ENCODE measurements around the gene NRXN3.

Gene NRXN3

DNA sequence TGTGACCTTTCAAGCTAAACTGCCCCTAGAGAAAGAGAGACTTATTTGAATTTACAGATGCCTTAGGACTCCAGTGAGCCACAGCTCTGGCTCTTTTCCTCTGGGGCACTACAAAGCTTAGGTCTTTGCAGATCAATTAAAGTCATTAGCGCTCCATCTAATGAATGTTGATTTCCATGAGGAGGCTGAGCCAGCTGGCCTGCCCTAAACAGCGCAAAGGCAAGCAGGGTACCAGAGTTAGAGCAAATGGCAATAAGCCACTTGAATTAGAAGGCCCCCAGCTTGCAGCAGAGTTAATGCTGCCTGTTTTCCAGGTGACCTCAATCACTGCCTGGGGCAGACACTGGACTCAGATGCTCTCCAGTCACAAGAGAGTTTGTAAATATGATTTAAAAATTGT is 1345.8 kb downstream of the NRXN3 start:
- DNase-seq, result no peak

DNA sequence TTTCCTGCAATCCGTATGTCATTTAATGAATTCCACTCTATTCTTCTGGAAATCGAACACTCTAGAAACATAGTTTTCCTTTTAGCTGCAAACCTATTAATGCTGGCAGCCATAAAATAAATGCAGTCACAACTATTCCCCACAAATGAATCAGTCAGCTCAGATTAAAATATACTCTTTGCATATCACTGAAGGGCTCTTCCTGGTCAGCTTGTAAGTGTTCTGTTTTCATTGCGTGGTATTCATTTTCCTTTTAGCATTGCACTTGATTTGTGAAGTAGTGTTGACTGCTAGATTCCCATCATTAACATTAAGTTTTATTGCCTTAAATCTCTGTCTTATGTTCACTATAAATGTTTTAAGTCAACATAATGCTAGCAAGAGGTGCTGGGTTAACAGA is 1355.2 kb downstream of the NRXN3 start:
- no peak for DNase-seq

DNA sequence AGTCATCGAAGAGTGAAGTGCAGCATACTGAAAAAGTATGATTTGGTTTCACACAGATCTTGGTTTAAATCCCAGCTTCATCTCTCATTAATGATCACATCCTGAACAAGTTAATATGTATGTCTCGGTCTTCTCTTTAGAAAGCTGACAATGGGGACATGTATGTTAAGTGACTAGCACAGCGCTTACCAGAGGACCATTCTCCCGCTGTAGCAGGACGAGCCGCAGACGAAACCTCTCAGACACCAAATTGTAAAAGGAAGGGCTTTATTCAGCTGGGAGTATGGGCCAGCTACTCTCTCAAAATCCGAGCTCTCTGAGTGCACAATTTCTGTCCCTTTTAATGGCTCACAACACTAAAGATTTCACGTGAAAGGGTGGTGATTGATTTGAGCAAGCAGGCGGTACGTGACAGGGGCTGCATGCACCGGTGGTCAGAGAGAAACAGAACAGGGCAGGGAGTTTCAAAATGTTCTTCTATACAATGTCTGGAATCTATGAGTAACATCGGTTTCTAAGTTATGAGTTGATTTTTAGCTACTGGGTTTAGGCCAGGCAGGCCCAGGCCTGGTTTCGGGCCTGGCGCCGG is 1358.7 kb downstream of the NRXN3 start:
- DNase-seq, result no peak

DNA sequence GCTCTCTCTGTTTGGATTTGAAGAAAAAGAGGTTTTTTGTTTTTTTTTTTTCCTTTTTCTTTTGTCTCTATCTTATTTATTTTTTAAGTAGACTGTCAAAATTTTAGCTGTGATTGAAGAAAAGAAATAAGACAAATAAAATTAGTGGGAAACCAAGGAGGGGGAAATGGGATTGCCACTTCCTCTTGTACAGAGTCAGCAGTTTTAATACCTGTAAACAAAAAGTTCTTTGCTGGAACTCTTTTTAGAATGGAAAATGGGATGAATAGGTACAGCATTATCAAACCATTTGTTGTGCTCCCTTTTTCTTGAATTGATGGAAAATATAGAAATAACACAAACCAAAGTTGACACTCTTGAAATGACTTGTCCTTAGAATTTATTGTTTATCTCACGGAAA is 1360.4 kb downstream of the NRXN3 start:
- DNase-seq, result no peak

DNA sequence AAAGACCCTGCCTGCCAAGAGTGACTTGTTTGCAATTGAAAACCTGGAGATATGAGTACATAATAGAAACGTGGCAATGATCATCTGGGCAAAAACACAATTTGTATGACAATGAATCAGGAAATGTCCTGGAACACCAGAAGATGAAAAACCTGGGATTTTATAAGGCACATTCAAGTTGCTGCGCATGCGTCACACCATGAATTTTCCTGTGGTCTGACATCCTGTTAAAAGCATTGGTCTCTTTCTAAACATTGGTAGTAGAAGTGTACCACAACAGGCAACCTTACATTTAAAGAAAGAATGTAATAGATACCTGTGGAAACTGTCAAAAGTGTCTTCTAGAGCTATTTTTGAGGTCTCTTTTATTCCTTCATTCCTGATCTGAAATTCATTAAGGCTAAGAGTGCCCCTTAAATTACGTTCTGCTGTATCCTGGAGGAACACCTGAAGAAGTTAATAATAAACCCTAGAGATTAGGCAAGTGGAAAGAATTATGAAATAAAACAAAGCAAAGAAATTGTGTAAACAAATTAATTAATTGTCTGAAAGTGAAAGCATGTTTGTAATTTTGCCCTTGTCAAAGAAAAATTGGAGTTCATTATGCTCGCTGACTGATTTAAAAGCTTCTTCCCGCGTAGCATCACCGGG is 1364.7 kb downstream of the NRXN3 start:
- no peak for DNase-seq

DNA sequence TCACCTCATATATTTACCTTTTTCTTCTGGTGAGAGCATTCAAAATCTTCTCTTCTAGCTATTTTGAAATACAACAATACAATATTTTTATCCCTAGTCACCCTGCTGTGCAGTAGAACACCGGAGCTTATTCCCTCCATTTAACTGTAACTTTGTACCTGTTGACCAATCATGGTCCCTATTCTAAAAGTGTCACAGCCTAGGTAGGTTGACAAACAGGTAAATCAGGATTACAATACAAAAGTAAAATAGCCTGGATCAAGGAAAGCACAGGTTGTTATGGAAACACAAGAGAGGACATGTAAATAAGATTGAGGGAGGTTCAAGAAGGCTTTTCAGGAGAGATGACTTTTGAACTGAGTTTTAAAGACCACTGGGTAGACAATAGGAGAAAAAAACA is 1370.2 kb downstream of the NRXN3 start:
- DNase-seq, result no peak

DNA sequence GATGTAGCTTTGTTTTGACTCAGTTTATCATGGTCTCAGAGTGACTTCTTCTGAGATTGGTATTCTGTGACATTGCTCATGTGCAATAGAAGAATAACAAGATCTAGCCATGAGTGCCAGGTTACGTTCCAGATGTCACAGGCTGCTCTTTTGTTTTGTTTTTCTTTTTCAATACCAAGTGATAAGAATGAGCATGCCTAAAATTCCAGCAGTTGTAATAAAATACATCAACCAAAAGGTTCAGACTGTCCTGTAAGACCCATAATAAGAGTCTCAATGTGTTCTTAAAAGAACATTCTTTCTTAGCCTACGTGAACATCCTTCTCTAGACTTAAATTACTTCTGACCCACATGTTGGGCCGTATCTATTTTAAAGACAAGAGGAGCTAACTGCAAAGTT is 1371.9 kb downstream of the NRXN3 start:
- DNase-seq, result no peak

DNA sequence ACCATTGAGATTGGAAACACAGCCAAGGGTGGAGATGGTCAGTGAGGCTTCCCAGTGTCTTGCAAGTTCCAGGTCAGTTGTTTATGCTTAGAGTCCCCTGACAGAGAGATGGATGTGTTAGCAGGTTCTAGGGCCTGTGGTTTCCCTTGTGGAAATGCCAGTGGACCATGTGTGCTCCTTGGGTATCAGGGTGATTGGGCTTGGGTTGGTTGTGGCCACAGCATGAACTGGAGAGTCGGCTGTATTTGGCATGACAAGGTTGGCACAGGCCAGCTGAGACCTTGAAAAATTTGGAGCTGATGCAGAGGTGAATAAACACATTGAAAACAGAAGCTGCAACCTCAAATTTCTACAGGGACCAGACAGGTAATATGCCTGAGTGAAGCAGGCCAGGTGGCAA is 1373.2 kb downstream of the NRXN3 start:
- DNase-seq, result no peak

DNA sequence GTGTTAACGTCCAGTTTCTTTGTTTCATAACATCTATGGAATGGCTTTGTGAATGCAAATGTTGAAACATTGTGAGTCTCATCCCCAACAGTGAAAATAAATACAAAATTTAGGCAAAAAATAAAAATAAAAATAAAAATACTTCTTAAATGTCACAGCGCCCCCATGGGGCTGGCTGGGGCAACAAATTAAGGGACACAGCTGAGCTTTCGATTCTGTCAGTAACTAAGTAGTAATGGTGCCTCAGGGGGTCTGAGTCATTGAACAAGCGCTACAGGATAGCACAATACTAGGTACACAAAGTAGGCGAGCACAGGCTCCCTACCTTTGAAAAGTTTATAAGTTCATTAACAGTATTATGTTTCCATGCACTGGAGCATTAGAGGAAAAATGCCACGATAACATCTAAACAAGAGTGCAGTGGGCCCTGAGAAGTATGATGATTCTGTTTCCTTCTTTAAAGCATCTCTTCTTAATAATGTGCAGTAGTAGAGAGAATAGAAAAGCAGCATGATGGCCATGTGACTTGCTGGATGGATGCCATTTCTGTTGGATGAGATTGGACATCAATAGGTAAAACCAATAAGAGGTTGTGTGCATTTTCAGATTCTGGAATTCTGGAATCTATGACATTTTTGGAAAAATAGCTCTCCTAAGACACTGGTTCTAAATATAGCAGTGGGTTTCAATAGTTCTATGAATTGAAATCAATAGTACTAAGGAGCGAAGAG is 1374.0 kb downstream of the NRXN3 start:
- no peak for DNase-seq

DNA sequence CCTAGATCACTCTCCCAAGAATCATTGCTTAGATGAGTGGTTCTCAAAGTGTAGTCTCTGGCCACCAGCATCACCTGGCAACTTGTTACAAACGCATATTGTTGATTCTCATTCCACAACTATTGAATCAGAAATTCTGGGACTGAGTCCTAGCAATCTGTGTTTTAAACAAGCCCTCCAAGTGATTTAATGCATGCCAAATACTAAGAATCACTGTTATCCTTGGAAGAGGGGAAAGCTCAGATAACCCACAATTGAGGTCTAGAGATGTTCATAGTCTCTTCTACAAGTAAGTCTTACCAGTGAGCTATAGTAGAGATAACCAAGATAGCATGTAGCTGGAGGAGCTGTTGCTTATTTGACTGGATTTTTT is 1374.5 kb downstream of the NRXN3 start:
- DNase-seq, result no peak

DNA sequence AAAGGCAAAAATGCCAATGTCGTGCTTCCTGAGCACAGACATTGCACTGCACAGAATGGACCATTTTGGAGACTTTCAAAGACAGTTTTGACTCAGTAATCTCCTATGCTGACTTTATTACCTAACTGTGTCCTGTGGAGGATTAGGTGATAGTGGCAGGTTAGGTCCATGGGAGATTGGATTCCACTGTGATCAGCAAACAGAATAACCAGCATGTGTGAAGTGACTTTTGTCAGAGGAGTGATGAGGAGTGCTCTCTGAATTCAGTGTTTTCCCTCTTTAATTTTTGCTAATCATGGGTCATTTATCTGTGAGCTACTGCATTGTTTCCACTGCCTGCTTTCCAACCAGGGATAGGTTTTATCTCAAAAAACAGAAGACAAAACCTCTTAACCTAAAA is 1378.7 kb downstream of the NRXN3 start:
- no peak for DNase-seq

DNA sequence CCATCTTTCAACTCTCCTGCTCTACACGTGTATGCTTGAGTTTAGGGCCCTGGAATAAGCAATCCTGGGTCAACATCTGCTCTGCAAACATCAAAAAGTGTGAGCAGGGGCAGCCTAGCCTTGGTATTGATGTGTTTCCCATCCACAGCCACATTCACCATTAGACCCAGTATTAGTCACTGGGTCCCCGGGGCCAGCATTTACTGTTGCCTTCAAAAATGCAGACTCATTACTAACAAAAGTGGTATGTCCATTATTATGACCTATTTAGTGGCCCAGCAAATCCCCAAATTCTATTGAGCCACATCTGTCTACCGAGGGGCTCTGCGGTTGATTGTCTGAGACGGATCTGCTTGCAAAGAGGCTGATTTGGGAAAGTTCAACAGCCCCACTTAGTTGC is 1379.3 kb downstream of the NRXN3 start:
- DNase-seq, result no peak

DNA sequence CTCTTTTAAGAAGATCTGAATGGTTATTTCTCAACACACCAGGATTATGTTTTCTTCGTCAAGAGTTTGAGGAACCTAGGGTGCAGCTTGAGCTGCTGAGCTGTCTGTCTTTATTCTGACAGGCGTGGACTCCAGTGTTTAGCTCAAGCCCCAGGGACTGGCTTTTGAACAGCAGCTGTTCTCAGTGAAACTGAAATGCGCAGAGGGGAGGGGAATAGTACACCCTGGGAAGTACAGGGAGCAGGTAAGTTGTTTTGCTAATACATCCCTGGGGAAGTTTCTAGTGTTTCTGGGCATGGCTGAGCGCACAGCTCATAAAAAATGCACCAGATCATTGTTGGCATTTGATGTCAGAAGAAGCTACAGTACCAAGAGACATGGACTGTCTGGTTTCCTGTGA is 1381.3 kb downstream of the NRXN3 start:
- DNase-seq, result no peak

DNA sequence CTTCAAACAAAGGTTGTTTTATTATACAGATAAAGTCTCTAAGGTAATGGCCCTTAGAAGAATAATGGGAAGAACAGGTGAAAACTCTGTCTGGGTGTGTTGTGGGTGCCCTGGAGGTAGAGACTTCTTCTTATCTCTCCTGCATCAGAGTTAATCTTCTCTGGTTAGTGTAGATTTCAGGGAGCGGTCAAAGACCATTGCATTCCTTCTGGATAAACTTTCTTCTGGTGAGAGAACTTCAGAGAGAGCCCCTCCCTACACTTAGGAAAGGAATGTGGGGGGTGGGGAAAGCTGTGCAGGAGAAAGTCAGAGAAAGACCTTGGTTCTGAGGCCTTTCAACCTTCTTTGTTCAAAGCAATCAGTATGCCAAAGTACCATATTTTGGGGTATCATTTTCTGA is 1382.6 kb downstream of the NRXN3 start:
- no peak for DNase-seq

DNA sequence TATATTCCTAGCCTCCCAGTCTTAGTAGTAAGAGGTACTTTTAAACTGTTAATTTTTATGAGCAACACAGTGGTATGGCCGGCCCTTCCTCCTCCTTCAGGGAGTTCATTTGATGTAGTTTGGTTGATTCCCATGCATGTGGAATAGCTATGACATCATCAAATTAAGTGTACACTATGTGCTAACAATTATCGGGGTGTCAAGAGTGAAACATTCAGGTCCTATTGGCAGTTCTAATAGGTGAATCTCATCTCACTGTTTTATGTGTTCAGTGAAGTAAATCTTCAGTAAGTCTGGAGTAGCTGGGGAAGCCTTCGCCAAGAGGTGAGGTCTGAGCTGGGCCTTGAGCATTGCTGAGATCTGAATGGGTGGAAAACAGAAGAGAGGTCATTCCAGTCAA is 1384.6 kb downstream of the NRXN3 start:
- DNase-seq, result no peak

DNA sequence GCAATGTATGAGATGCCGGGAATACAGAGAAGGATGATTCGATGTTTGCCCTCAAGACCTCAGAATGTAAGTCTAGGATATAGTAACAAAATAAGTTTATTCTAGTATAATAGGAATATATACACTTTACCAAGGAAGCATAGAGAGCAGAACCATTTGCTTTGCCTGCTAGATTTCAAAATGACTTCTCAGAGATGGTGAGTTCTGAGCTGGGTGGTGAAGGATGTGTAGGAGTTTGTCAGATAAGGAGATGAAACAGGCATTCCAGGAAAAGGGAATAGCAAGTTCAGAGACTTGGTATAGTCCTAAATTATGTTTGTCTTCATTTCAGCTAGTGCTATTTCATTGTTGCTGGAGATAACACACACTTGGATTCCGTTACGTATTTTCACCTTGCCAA is 1385.3 kb downstream of the NRXN3 start:
- DNase-seq, result no peak

DNA sequence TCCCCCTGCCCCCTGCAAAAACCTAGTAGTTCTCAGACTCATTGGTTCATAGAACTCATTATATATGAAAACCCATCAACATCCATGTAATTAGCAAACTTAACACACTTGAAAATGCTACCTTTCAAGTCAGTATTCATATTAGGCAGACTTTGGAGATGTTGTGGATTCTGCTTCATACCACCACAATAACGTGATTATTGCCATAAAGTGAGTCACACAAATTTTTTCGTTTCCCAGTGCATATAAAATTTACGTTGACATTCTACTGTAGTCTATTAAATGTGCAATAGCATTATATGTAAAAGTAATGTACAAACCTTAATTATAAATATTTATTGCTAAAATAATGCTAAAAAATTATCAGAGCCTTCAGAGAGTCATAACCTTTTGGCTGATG is 1387.1 kb downstream of the NRXN3 start:
- DNase-seq, result no peak

DNA sequence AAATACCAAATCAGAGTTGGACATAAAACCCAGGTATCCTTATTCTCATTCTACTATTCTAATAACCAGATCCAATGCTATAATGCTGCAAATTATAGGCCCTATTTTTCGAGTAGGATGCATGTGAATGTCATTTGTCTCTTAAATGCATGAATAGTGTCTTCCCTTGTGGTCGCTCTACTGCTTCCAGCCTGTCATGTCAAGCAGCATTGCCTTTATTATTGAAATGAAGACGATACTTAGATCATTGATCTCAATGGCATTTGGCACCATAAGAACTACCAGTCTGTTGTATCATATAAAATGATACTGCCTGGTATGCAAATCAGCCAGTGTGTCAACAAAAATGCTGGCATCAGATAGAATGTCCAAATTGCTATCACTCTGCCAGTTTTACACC is 1392.0 kb downstream of the NRXN3 start:
- DNase-seq, result no peak

DNA sequence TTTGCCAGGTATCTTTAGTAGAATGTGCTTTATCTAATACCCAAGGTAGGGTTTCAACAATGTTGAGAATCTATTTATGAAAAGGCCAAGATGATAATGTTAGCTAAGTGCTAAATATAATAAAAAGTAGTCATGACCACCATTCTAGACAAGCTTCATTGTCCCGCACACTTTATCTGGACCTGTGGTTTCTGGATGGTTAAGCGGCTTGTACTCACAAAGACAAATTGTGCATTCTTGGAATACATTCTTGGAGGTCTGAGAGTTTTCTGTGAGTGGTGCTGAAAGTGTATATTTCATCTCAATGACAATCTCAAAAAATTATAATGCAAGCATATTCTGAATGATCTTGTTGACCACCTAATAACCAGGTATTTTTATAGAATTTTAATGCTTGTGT is 1394.2 kb downstream of the NRXN3 start:
- DNase-seq, result no peak

DNA sequence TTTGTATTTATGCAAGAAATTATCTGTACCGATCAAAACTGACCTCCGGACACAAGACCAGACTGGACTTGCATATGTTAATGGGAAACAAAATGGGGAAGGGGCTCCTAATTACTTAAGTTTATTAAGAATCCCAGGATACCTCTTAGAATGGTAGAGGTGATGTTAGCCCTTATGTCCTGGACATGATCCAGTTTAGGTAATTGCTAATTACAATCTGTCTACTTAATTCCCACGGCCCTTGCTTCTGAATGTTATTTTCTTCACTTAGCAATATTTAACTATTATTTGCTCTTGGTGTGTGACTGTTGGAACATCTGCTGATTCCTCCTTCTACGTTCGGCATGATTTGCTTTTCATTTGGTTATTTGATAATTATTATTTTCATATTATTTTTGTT is 1397.1 kb downstream of the NRXN3 start:
- no peak for DNase-seq

DNA sequence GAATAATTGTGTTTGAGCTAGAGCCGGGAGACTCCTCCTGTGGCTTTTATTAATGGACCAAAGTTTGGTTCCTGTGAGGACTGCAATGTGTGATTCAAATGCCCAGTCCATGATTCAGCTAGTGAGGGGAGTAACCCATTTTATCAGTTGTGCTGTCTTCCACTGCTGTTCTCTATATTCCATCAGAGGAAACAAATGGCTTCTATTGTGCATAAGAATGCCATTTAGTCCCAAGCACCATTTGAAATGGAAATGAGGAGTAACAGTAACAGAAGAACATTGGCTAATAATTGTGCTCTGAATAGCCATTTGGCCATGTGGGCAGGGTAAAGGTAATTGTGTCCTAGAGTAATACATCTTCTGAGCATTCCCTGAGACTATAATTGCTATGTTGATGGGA is 1398.4 kb downstream of the NRXN3 start:
- DNase-seq, result no peak

DNA sequence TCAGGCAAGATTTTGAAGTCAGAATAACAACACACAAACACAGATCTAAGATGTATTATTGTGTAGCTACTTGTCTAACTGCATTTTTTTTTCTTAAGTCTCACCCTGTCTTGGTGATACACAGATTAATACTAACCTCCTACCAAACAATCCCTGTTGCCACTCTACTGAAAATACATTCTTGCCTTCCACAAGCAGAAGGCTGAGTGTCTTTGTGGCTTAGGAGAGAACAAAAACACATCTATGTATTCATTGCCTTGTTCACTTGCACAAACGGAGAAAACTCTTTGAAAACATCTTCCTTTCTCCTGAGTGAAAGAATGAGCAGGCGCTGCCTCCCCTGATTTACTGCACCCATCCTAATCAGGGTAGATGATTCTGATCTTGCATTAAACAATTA is 1398.9 kb downstream of the NRXN3 start:
- DNase-seq, result no peak

DNA sequence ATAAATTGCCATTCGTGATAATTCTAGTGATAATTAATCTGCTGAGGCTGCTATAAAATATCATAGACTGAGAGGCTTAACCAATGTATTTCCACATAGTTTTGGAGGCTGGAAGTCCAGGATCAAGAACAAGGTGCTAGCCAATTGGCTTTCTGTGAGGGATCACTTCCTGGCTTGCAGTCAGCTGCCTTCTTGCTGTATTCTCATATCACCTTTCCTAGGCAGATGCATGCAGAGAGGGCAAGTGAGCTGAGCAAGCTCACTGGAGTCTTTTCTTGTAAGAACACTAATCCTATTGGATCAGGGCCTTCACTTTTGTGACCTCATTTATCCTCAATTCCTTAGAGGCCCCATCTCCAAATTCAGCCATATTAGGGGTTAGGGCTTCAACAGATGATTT is 1400.5 kb downstream of the NRXN3 start:
- no peak for DNase-seq

DNA sequence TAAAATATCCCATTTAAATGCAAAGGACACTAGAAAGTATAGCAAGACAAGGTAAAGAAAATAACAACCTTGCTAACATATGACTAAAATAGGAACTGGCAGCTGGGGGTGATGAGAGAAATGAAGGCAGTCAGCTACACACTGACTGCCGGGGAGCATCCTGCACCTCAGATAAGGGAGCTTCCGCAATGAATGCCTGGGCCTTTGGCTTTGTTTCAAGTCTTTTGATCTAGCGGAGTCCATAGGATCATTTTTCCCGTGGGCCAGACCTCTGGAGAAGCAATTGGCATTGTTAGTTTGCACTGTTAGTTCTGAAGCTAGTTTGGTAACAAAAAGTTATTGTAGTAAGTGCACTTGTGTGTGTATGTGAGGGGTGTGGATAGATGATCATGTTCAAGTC is 1401.2 kb downstream of the NRXN3 start:
- DNase-seq, result no peak

DNA sequence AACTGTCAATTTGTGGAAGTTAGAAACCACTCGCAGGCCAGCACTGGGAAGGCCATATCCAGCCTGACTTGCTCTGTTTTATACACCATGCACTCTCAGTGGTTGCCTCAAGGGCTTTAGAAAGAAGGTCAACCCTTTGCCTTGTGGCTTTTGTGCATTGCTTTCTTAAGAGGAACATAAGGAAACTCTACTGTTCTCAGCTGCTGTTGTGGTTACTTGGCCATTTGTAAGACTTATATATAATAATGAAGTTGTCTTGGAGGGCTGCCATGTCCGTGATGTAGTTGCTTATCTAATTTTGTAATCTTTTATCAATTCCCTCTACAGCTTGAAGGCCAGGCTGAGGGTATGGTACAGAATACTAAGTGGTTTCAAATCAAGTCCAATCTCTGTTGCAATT is 1403.3 kb downstream of the NRXN3 start:
- no peak for DNase-seq
